Measurements from ENCODE around the gene FLNA. TPM values are rescaled to one million over a fixed set of nuclear protein-coding genes. Genes with fewer than 3 reads are reported as not detected.
A peak's percentile ranks its signal among the peaks of the same experiment; 100 is the strongest.

FLNA gene
- total and polyA plus RNA-seq, 9 of the 15 experiments (the other 6 are each of a cell fraction or from before 2014, with no cell fraction given) = 6.2 to 735 (median 135) TPM

DNA sequence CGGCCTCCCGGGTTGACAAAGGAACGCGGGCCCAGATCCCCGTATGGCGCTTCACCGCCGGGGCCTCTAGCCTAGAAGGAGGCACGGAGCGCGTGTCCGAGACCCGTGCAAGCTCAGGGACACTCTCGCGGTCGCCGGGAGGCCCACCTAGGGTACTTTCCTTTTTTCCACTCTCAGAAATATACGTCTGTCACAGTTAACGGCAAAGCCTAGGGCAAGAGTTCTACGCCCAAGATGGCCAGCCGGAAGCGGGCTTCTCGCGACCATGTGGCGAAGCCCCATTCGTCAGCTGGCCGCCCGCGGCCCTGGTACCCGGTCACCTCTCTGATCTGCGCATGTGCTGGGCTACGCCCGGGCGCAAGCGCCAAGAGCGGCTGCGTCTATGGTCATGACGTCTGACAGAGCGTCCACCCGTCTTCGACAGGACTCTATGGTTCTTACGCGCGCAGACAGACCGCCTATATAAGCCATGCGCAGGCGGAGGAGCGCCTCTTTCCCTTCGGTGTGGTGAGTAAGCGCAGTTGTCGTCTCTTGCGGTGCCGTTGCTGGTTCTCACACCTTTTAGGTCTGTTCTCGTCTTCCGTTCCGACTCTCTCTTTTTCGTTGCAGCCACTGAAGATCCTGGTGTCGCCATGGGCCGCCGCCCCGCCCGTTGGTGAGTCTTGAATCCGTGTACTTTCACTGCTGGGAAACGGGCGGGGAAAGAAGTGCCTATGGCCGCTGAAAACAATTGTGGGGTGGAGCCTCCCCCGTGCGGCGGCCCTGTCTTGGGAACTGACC, 23.6 kb upstream of the FLNA start, which contains the start of gene RPL10 (continued):
- TF ChIP-seq AFF4 (CRISPR knock-in tag; IDR thresholded peaks at IDR 0.05) = peak; percentile 99
- TF ChIP-seq, protein P1, sequence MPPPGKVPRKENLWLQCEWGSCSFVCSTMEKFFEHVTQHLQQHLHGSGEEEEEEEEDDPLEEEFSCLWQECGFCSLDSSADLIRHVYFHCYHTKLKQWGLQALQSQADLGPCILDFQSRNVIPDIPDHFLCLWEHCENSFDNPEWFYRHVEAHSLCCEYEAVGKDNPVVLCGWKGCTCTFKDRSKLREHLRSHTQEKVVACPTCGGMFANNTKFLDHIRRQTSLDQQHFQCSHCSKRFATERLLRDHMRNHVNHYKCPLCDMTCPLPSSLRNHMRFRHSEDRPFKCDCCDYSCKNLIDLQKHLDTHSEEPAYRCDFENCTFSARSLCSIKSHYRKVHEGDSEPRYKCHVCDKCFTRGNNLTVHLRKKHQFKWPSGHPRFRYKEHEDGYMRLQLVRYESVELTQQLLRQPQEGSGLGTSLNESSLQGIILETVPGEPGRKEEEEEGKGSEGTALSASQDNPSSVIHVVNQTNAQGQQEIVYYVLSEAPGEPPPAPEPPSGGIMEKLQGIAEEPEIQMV (tag; conservative IDR thresholded peaks at IDR 0.05; ENCODE audit: low read depth) = no peak
- TF ChIP-seq MYNN (IDR thresholded peaks at IDR 0.05) = no peak
- no peak for TF ChIP-seq MYNN (CRISPR knock-in tag; IDR thresholded peaks at IDR 0.05)
- peak; percentile 38 for TF ChIP-seq CXXC5 (CRISPR knock-in tag; IDR thresholded peaks at IDR 0.05)
- TF ChIP-seq NRF1 (conservative IDR thresholded peaks at IDR 0.05 in 1 of 2, IDR thresholded peaks at IDR 0.05 in 1 of 2) = peak; percentile 98
- peak; percentile 97 for TF ChIP-seq CREM (IDR thresholded peaks at IDR 0.05; ENCODE audit: low read depth)
- no peak; the same call in 1 of the 2 replicates for TF ChIP-seq FOXJ2 (tag; IDR thresholded peaks at IDR 0.05)
- TF ChIP-seq NFRKB (IDR thresholded peaks at IDR 0.05; ENCODE audit: low read depth) = peak; percentile 85
- TF ChIP-seq ZBTB33 (CRISPR knock-in tag; IDR thresholded peaks at IDR 0.05) = peak; percentile 55
- 0 out of 2 replicates have a peak, but pooled peaks have one; percentile 13 for TF ChIP-seq CEBPG (CRISPR knock-in tag; IDR thresholded peaks at IDR 0.05)
- no peak for TF ChIP-seq CEBPG (tag; conservative IDR thresholded peaks at IDR 0.05 in 1 of 2, IDR thresholded peaks at IDR 0.05 in 1 of 2)
- TF ChIP-seq ZNF324 (CRISPR knock-in tag; IDR thresholded peaks at IDR 0.05) = no peak
- TF ChIP-seq PBX2 (CRISPR knock-in tag; IDR thresholded peaks at IDR 0.05; ENCODE audit: low read depth) = no peak
- TF ChIP-seq PBX2 (tag; conservative IDR thresholded peaks at IDR 0.05; ENCODE audit: low read depth) = no peak
- peak; percentile 72; the same call in 1 of the 2 replicates for TF ChIP-seq ETS1 (conservative IDR thresholded peaks at IDR 0.05; ENCODE audit: control insufficient read depth, low read depth, low read length)
